ENCODE data around the gene SH2B3.

SH2B3 gene

DNA sequence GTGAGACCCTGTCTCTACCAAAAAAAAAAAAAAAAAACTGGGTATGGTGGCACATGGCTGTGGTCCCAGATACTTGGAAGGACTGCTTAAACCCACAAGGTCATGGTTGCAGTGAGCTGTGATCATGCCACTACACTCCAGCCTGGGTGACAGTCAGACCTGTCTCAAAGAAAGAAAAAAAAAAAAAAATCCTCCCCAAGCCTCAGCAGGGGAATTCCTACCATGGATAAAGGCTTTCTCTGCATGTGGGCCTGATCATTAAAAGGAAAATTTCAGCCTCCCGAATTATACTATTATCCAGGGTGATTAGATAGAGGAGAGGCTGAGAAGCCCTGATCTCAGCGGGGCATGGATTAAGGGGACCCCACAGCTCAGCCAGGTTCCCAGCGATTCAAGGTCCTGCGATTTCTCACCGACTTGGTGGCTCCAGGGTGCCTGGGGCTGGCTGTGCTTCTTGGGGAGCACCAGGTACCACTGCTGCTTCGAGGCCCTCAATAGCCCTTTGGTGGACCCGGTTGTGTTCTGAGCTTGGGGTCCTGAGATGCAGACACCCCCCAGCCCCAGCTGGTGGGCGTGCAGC, 5.6 kb downstream of the SH2B3 start:
- H3F3A ChIP-seq (ENCODE audit: control insufficient read depth, insufficient read depth) = peaks cover 3% of the 10 kb centered on the region; the same call in 1 of the 2 replicates
- H3K4me1 ChIP-seq (ENCODE audit: control insufficient read depth, low read length) = peaks cover 59% of the 10 kb centered on the region
- TF ChIP-seq, protein P1, sequence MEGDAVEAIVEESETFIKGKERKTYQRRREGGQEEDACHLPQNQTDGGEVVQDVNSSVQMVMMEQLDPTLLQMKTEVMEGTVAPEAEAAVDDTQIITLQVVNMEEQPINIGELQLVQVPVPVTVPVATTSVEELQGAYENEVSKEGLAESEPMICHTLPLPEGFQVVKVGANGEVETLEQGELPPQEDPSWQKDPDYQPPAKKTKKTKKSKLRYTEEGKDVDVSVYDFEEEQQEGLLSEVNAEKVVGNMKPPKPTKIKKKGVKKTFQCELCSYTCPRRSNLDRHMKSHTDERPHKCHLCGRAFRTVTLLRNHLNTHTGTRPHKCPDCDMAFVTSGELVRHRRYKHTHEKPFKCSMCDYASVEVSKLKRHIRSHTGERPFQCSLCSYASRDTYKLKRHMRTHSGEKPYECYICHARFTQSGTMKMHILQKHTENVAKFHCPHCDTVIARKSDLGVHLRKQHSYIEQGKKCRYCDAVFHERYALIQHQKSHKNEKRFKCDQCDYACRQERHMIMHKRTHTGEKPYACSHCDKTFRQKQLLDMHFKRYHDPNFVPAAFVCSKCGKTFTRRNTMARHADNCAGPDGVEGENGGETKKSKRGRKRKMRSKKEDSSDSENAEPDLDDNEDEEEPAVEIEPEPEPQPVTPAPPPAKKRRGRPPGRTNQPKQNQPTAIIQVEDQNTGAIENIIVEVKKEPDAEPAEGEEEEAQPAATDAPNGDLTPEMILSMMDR (IDR thresholded peaks at IDR 0.05; ENCODE audit: low read depth, low read length, poor library complexity, severe bottlenecking) = no peak
- no peak for TF ChIP-seq EZH2phosphoT487 (IDR thresholded peaks at IDR 0.05; ENCODE audit: borderline replicate concordance, low read length)
- peaks cover 47% of the 10 kb centered on the region for H4K20me1 ChIP-seq (ENCODE audit: control insufficient read depth, insufficient read depth, low read depth, low read length)
- H3K27ac ChIP-seq (ENCODE audit: low read depth, low read length) = no peak overlapping the region
- H3K4me3 ChIP-seq (ENCODE audit: low read length) = no peak overlapping the region
- H3K4me2 ChIP-seq (ENCODE audit: low read length) = no peak overlapping the region
- H3K9me2 ChIP-seq (replicated peaks; ENCODE audit: control insufficient read depth, low read length) = no peaks in the 10 kb centered on the region
- no peaks in the 10 kb centered on the region for H3K27me3 ChIP-seq (ENCODE audit: control insufficient read depth, low read length)
- peaks cover 93% of the 10 kb centered on the region for H3K79me2 ChIP-seq (ENCODE audit: control insufficient read depth, low read length)
- H3K9me3 ChIP-seq (ENCODE audit: control insufficient read depth, insufficient read depth, low read length) = no peaks in the 10 kb centered on the region
- H3K36me3 ChIP-seq (ENCODE audit: control insufficient read depth, low read length) = peaks cover 9% of the 10 kb centered on the region; the same call in 1 of the 2 replicates

- Histone ChIP-seq H3K36me3 (ENCODE audit: control insufficient read depth, low read length) (0 out of 2 replicates have a peak, but pooled peaks cover 2% of the 10 kb centered on the region), H3K9me3 (ENCODE audit: control insufficient read depth, insufficient read depth, low read length) (no peaks in the 10 kb centered on the region), H3K4me3 (ENCODE audit: low read length) (no peak overlapping the region), H3K4me2 (ENCODE audit: low read length) (no peak overlapping the region), H3K27me3 (ENCODE audit: control insufficient read depth, low read length) (no peaks in the 10 kb centered on the region), H4K20me1 (ENCODE audit: control insufficient read depth, insufficient read depth, low read depth, low read length) (peaks cover 45% of the 10 kb centered on the region), H3F3A (ENCODE audit: control insufficient read depth, insufficient read depth) (no peaks in the 10 kb centered on the region; the same call in 1 of the 2 replicates), H3K27ac (ENCODE audit: low read depth, low read length) (no peak overlapping the region), H3K79me2 (ENCODE audit: control insufficient read depth, low read length) (peaks cover 91% of the 10 kb centered on the region), H3K4me1 (ENCODE audit: control insufficient read depth, low read length) (peaks cover 52% of the 10 kb centered on the region), H3K9me2 (replicated peaks; ENCODE audit: control insufficient read depth, low read length) (no peaks in the 10 kb centered on the region)
- no peak for TF ChIP-seq EZH2phosphoT487 (IDR thresholded peaks at IDR 0.05; ENCODE audit: borderline replicate concordance, low read length)
- TF ChIP-seq, protein P1 (IDR thresholded peaks at IDR 0.05; ENCODE audit: low read depth, low read length, poor library complexity, severe bottlenecking) = no peak
Measured at GRCh38 chr12:111412007-111412829, 6.5 kb downstream of the SH2B3 start.

DNA sequence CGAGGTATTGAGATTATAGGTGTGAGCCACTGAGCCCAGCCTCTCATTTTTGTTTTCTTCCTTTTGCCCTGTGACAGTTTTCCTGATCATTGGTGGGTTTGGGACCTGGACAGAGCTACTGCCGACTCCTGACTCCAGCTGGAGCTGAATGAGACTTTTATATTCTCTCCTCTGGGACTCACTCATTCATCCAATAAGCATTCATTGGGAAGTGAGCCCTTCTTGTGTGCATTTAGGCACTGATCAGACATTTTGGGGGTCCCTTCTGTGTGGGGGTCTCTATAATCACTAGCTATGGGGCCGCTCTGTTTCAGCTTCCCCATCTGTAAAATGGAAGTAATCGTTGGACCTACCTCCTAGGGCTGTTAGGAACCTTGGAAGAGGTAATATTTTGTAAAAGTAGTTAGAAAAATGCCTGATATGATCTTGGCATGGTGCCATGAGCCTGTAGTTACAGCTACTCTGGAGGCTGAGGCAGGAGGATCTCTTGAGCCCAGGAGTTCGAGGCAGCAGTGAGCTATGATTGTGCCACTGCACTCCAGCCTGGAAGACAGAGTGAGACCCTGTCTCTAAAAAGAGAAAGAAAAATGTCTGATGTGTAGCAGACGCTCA, 7.2 kb downstream of the SH2B3 start:
- Histone ChIP-seq H3K4me1 (ENCODE audit: control insufficient read depth, low read length) (peaks cover 45% of the 10 kb centered on the region), H3K4me3 (ENCODE audit: low read length) (no peak overlapping the region), H4K20me1 (ENCODE audit: control insufficient read depth, insufficient read depth, low read depth, low read length) (peaks cover 37% of the 10 kb centered on the region), H3K27me3 (ENCODE audit: control insufficient read depth, low read length) (no peaks in the 10 kb centered on the region), H3K9me2 (replicated peaks; ENCODE audit: control insufficient read depth, low read length) (no peaks in the 10 kb centered on the region), H3F3A (ENCODE audit: control insufficient read depth, insufficient read depth) (no peaks in the 10 kb centered on the region), H3K36me3 (ENCODE audit: control insufficient read depth, low read length) (0 out of 2 replicates have a peak, but pooled peaks cover 2% of the 10 kb centered on the region), H3K4me2 (ENCODE audit: low read length) (no peak overlapping the region), H3K79me2 (ENCODE audit: control insufficient read depth, low read length) (peaks cover 89% of the 10 kb centered on the region), H3K9me3 (ENCODE audit: control insufficient read depth, insufficient read depth, low read length) (no peaks in the 10 kb centered on the region), H3K27ac (ENCODE audit: low read depth, low read length) (no peak overlapping the region)
- TF ChIP-seq EZH2phosphoT487 (IDR thresholded peaks at IDR 0.05; ENCODE audit: borderline replicate concordance, low read length) = no peak
- TF ChIP-seq, protein P1 (IDR thresholded peaks at IDR 0.05; ENCODE audit: low read depth, low read length, poor library complexity, severe bottlenecking) = no peak

All from DOHH2 (cell line).